ENCODE results near the gene SORCS2.

Gene SORCS2

DNA sequence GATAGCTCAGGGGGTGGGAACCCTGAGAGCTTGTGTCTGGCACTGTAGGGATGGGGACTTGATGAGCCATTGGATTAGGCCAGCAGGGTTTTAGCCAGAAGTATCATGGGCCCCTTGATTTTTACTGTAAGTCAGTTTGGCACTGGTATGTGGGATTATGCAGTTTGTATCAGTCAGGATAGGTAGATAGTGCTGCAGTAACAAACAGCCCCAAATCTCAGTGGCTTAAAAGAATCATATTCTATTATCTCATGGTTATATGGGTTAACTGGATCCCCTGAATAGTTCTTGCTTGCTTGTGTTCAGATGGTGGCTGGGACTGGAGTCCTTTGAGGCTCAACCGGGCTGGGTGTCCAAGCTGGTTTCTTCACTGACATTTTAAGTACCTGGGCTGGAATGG lies 56.5 kb downstream of the SORCS2 start:
- no peak for DNase-seq

DNA sequence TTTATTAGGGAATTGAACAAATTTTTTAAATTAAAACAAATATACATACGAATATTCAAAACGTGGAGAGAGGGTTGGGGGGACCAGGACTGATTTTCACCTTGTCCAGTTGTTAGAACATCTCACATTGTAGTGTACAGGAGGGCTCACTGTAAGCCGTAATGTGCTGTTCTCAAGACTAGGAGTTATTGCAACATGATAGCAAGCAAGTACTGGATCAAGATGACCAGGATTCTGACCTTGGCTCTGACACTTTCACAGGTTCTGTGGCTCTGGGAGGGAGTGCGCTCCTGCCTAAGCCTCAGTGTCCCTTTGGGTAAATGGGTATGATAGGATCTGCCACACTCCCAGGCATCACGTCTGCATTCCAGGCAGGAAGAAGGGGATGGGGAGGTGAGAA lies 59.0 kb downstream of the SORCS2 start:
- no peak for DNase-seq

DNA sequence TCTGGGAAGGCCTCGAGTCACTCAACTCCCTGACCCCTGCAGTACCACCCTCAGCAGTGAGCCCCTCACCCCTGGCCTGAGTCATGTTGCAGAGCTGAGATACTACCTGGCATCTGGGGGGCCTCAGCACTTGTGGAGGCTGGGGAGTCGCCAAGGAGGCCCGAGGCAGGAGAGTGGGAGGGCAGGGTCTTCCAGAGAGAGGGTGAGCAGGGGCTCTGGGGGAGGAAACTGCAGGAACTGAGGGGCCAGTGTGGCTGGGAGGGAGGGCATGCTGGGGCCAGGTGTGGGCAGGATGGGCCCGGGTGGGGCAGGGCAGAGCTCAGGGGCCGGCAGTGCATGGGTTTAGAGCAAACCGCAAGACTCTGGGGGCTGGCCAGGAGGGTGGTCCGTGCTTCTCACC lies 59.7 kb downstream of the SORCS2 start:
- DNase-seq = no peak

DNA sequence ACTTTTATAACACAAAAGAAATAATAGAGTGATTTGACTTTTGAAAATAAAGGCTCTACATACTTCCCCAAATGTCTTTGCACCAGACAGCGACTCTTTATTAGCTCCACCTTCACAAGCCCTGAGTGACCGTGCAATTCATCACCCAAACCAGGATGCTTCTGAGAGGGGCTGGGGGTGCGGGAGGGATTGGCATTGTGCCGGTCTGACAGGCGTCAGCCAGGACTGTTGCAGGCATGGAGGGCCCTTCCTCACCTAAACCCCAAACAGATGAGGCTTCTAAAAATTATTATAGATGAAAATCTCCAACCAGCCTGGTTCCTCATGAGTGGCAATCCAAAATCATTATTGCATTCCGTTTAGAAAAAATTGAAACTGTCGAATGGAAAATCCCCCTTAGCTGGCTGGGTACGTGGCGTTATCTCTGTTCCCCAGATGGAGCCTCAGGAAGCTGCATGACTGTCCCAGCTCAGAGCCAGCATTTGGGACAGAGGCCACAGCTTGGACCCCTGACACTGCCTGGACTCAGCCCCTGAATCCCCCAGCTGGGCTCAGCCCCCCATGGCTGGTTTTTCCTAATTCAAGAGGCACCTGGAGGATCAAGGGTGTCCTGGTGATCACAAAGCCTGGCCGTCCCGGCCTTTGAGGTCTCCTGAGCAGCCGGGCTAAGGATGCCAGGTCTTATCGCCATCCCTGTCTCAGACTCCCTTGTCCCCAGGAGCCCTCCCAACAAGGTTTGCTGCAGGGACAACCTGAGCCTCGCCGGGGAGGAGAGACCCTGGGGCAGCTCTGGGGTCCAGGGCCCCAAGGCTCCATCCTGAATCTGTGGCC lies 60.4 kb downstream of the SORCS2 start:
- DNase-seq = no peak

DNA sequence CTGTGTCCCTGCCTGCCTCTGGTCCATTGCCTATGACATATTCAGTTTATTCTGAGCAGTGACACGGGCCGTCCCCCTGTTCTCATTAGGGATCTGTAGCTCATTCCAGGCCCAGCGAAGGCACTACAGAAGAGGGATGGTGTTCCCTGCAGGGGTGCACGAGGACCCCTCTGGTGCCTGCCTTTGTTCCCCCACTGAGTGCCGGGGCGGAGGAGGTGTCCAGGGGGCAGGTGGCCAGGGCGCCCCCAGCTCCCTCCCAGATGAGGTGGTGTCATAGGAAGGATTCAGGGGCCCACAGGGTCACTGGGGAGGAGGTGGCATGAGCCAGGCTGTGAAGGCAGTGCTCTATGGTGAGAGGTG lies 61.0 kb downstream of the SORCS2 start:
- DNase-seq = no peak

DNA sequence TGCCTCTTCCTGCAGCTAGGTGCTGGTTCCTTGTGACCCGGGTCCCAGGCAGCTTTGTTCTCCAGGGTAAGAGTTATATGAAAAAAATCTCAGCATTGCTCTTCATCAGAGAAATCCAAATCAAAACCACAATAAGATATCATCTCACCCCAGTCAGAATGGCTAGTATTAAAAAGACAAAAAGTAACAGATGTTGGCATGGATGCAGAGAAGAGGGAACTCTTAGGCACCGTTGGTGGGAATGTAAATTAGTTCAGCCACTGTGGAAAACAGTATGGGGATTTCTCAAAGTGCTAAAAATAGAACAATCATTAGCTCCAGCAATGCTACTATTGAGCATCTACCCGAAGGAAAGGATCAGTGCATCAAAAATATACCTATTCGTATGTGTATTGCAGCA lies 61.5 kb downstream of the SORCS2 start:
- no peak for DNase-seq

DNA sequence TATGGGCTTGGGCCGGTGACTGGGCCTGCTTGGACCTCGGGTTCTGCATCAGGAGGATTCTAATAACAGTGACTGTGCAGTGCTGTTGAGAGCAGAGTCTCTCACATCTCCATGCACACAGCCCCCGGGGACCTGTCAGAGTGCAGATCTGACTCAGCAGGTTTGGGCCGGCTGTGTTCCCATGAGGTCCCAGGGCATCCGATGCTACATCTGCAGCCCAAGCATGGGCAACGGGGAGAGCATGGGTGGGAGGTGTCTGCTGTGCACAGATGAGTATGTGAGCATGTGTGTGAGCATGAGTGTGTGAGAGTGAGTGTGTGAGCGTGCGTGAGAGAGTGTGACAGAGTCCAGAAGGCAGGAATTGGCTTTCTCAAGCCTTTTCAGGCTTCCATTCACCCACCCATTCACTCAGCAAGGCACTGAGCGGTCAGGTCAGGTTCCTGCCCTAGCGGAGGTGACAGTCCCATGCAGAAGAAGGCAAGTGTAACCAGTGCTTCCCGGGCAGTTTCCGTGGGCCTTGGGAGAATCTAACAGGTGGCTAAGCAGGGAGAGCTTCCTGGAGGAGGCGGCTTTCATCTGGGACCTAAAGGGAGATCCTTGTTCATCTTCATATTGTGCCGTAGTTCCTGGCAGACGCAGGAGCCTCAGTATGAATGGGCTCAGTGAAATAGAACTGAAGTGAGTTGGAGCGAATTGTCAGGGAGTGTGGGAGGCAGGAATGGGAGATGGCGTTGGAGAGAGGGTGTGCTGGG lies 62.6 kb downstream of the SORCS2 start:
- peak; percentile 68 for DNase-seq

DNA sequence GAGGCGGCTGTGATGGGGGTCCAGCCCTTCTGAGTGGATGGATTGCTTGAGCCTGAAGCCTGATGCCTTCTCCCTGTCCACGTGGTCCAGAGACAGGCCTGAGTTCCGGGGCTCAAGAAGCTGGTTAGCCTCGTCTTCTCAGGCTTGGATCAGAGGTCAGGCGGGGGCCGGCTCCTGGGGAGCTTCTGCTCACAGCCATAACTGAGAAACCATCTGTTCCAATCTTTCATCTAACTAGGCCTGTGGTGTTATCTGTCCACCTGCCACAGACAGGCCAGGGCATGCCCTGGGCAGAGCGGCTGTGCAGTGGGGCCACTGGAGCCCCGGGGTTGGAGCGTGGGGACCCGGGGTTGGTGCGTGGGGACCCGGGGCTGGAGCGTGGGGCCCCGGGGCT lies 63.1 kb downstream of the SORCS2 start:
- no peak for DNase-seq

DNA sequence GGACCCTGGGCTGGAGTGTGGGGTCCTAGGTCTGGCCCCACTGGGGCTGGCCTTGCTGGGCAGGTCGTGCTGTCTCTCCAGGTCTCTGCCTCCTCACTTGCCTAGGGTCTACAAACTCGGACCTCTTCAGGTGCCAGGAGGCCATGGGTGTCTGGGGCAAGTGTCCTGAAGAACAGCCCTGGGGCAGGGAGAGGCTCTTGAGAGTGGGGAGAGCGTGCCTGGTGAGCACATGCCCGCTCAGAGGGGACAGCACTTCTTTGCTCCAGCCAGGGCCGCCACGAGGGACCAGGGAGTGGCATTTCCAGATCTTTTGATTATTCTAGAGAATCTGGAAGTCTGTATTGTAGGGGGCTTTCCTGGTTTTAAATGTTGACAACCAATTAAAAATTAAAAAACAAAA lies 63.7 kb downstream of the SORCS2 start:
- DNase-seq = no peak

DNA sequence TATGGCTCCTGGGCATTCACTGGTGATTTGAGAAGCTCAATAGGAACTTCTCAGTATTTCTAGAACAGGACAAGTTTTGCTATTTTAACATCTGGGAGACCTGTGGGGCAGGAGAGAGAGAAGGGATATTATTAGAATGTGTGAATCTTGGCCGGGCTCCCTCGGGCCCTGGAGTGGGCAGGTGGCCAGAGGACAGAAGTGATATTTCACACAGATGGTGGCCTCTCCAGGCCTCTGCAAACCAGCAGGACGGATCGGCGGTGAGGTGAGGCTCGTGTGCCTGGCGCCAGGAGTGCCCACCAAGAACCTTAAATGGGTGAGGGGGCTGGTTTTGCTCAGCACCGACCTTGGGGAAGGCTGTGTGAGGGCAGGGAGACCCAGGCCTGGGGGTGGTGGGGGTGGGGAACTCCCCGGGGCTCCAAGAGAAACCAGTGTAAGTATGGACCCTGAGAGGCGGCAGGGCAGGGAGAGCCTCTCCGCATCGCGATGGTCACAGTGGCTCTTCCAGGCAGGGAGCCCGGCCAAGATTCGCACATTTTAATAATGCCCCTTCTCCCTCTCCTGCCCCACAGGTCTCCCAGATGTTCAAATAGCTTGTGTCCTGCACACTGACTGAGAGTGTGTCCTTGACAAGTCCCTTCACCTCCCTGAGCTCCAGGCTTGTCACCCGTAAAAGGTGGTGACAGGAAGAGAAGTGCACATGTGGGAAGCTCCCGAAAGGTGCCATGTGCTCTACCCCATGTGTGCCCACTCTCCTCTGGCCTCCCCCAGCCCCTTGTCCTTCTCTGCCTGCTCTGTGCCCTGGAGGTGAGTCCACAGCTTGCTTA lies 64.9 kb downstream of the SORCS2 start:
- DNase-seq = peak; percentile 43

DNA sequence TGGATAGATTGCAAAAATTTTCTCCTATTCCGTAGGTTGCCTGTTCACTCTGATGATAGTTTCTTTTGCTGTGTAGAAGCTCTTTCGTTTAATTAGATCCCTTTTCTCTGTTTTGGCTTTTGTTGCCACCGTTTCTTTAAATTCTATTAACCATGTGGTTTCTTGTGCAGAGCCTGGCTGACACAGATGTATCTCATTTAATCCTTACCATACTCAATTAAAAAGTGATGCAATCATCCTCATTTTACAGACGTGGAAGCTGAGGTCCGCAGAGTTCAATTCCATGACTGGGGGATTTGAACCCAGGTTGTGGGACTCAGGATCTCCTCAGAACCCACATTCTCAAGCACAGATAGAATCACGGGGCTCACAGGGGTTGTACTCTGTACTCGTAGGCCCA lies 66.7 kb downstream of the SORCS2 start:
- DNase-seq = no peak

DNA sequence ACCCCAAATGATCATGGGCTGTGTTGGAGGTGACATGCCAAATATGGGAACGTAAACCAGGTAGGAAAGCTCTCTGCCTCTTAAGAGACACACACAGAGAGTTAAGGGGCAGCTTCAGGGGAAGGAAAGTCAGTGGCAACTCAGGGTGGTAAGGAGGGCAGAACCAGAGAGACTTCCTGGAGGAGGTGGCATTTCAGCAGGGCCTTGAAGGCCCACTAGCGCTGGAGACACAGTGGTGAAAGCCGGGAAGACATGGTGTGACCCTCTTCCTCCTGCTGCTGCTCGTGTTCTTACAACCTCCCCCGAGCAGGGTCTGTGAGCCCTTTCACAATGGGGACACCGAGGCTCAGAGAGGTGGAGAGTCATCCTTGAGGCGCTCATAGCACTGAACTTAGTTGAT lies 68.2 kb downstream of the SORCS2 start:
- no peak for DNase-seq

DNA sequence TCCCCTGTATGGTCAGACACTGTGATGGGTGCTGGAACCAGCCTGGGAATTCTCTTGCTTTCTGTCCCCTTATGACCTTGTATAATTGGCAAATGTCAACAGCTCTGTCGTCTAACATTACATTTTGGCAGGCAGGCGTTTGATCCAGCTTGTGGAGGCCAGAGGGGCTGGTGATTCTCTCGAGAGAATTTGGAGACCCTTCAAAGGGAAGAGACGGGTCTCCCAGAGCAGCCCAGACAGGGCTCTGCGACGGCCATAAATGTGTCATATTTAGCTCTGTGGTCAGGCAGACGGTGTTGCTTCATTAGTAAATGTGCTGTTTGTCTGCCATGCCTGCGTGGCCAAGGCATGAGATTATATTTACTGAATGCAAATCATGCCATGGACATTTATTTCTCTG lies 68.7 kb downstream of the SORCS2 start:
- DNase-seq = peak; percentile 38

DNA sequence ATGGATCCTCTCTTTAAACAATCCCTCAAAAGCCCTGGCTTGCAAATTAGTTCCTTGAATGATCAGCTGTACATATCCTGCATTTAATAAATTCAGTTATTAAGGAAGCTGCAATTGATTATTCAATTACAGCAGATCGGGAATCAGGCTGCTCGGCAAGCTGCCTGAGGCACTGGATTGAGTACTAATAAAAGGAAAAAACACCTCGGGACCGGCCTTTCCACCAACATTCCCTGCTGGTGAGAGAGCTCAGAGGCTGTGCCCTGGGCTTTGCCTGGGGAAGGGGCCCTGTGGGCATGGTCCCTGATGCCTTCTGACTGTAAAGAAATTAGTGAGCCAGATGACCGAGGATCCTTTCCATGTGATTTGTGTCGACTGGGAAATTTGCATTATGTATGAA lies 69.2 kb downstream of the SORCS2 start:
- no peak for DNase-seq

DNA sequence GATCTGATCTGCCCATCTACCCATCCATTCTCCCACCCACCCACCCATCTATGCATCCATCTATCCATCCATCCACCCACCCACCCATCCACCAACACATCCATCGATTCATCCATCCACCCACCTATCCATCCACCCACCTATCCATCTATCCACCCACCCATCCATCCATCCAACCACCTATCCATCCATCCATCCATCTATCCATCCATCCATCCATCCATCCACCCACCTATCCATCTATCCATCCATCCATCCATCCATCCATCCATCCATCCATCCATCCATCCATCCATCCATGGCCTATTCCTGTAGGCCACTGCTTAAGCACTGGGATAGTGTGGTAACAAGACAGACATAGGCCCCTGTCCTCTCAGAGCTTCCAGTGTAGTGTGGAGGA lies 69.8 kb downstream of the SORCS2 start:
- DNase-seq = no peak

DNA sequence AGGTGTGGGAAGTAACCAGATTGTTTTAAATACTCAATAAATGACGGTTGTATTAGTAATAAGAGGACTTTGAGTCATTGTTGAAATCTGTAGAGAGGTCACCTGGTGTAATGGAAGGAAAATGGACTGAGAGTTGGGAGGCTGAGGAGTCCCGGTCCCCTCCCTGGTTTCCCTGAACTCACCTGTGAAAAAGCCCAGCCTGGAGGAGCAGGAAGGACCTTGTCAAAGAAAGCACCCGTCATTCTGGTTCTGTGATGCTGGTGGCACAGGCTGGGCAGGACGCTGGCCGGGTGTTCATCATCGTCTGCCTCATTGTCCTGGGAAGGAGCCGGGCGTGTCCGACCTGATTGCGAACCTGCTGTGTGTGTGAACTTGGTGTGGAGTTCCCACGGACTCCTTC lies 70.8 kb downstream of the SORCS2 start:
- DNase-seq = no peak

DNA sequence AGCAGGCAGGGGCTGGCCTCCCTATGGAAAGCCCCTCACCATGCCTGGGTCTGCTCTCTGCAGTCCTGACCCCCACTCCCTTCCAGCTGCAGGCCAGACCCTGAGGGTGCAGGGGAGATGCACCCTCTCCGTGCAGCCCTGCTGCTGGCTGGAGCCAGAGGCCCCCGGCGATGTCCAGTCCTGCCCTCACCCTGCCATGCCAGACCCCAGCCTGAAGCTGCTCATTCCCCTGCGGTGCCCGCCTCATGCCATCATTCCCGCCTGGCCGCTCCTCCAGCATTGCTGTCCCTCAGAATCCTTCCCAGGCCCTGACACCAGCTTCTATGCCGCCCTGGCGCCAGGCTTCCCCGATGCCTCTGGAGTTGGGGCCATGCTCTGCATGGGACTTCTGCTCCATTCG lies 72.4 kb downstream of the SORCS2 start:
- no peak for DNase-seq

DNA sequence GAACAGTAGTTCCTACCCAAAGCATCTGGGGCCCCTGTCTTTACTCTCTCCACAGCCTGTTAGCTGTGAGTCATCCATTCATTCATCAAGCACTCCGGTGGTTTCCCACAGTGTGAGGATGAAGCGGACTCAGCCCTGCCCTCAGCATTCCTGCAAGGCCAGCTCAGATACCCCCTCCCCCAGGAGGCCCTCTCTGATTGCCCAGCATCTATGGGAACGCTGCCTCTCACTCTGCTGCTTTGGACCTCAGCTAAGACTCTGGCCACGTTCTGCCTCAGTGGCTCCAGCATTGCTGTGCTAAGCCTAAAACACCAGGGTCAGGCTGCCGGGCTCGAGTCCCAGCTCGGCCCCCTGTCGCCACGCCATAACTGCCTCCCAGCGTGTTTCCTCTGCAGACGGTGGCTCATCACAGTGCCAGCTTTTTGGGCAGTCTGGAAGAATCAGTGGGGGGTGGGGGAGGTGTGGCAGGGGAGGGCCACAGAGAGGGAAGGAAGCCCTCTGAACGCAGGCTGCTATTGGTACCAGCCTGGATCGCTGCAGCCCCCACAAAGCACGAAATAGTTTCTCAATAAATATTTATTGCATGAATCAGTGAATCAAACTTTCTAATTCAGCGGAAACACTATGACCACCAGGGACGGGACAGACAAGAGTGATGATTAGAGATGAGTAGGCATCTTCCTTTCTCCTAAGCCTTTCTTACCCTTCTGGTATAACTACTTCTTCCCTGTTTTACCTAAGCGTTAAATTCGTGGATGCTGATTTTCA lies 74.4 kb downstream of the SORCS2 start:
- DNase-seq = peak; percentile 97

DNA sequence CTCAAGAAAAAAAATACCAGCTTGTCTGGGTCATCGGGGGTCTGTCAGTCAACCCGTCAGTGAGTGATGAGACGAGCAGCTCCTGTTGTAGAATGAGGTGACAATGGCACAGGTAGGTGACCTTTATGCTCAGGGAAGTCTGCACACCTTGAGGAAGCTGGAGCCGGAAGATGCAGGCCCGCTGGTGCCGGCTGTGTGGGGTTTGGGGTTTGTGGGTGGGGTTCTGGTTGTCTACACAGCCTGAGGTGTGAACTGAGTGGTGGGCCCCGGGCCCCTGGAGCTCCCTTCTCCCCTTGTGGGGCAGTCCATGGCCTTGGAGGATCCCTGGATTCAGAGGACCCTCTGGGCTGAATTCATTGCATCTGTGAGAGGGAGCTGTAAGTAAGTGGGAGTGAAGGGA lies 75.5 kb downstream of the SORCS2 start:
- DNase-seq = no peak

DNA sequence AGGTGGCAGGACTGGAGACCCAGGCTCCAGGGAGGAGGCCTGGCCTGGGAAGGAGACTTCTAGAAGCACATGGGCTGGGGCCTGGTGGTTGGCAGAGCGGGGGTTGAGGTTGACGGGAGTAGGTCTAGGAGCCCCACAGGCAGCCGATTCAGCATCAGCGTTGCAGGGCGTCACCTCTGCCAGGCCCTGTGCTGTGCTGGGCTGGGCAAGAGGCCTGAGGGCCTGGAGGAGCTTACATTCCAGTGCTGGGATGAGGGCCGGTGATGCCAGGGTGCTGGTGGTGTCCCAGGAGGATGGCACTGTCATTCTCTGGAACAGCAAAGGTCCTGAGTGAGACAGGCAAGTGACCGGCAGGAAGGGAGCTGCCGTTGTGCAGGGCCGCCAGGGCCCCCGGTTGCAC lies 76.6 kb downstream of the SORCS2 start:
- no peak for DNase-seq

DNA sequence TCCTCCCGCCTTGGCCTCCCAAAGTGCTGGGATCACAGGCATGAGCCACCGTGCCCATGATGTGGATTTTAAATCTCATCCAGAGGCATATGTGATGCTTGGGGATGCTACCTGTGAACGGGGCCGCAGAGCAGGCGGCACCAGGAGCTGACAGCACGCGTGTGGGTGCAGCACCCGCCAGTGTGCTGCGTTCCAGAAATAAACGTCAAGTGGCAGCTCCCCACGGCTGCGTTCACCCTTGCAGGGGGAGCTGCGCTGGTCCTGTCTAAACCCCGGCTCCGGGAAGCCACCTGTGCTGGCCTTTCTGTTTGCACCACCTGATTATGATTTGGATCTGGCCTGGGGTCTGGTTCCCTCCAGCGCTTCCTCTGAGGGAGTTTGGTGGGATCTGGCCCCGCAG lies 77.8 kb downstream of the SORCS2 start:
- DNase-seq = no peak

DNA sequence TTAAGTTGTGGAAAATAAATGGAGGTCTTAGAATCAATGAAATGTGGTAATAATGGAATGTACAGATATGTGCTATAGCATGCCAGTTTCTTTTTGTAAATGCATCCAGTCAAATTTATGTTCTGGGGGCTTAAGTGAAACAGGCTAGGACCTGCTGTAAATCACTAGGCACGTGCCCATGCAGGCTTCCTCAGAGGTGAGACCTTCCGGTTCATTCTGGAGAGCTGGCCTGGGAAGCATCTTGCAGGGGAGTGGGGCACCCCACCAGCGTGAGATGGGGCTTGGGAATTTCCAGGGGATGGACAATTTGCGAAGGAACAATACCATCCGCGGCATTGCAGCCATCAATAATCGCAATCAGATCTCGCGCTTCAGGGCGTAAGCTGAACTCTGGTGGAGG lies 80.1 kb downstream of the SORCS2 start:
- no peak for DNase-seq

DNA sequence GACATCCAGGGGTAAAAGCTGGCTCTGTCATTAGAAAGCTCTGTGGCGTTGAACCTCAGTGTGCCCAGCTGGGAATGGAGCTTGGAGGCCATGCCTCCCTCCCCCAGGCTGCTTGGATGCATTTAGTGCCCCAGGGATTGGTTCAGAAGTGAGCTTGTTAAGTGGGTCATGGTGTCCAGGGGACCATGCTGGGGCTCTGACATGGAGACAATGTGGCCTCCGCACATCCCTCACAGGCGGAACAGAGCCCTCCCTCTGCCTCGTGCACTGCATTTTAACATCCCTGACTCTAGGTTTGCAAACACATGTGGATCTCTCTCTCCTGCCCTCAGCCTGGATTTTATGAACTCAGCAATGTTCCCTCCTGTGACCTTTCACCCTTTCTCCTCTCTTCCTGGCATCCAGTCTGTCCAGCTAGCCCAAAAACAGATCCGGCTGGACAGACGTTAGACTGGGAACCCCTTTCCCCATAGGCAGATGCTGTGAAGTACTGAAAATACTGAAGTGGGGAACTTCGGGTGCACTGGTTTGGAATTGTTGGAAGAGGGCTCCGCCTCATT lies 81.5 kb downstream of the SORCS2 start:
- DNase-seq = no peak

Data from fibroblast of skin of right biceps (primary cell).